Cardiac fibroblast (primary cell): ENCODE measurements around the gene DNM3.

Source experiments
- DNase-seq, 2 donors: peaks; one replicate each; pipeline versions ENCODE4 v3.0.0 to v3.0.0-alpha.2; 2010; ENCODE audit warnings: low read depth in 2 of 2
- H3K4me3 ChIP-seq, 2 donors: replicated peaks in 1 of 2; 1 replicate in 1 of 2; 2 replicates in 1 of 2; pipeline ENCODE4 v1.5.1; 2011; ENCODE audit warnings: low read depth in 2 of 2, low read length in 2 of 2, mild to moderate bottlenecking in 2 of 2, moderate library complexity in 1 of 2
- CTCF ChIP-seq: IDR thresholded peaks from one replicate; pipeline ENCODE4 v1.5.1; 2011; ENCODE audit warnings: low read depth, mild to moderate bottlenecking, low read length, inconsistent platforms

Gene DNM3

GRCh38 chr1:172147541-172147940 lies 306.2 kb downstream of the DNM3 start:
- DNase-seq = peak in 1 of 2 donors; percentile 33
- no peak overlapping the region for H3K4me3 ChIP-seq
- no peak for TF ChIP-seq CTCF

- H3K4me3 ChIP-seq = no peak overlapping the region
- no peak for TF ChIP-seq CTCF
- DNase-seq = peak in 1 of 2 donors; percentile 17
Observed at GRCh38 chr1:172148213-172148612, 306.9 kb downstream of the DNM3 start.

GRCh38 chr1:172148707-172149106 lies 307.4 kb downstream of the DNM3 start:
- H3K4me3 ChIP-seq = no peak overlapping the region
- no peak for TF ChIP-seq CTCF
- no peak for DNase-seq

- no peak overlapping the region for H3K4me3 ChIP-seq
- peak in 1 of 2 donors; percentile 23 for DNase-seq
- TF ChIP-seq CTCF = no peak
Observed at GRCh38 chr1:172149346-172149745, 308.0 kb downstream of the DNM3 start.

GRCh38 chr1:172154551-172154950 lies 313.3 kb downstream of the DNM3 start:
- H3K4me3 ChIP-seq = no peak overlapping the region
- no peak for TF ChIP-seq CTCF
- DNase-seq = peak; percentile 78 to 90

- no peak for DNase-seq
- H3K4me3 ChIP-seq = no peak overlapping the region
- no peak for TF ChIP-seq CTCF
Observed at GRCh38 chr1:172155766-172156165, 314.5 kb downstream of the DNM3 start.

- no peak for TF ChIP-seq CTCF
- peak in 1 of 2 donors; percentile 13 for DNase-seq
- no peak overlapping the region for H3K4me3 ChIP-seq
Observed at GRCh38 chr1:172162236-172162635, 320.9 kb downstream of the DNM3 start.
